Nucleus accumbens (tissue), 56 donors: ENCODE measurements around the gene FANCE.
"Not testable (repeated sequence)": the region's sequence is repeated elsewhere in the genome, so short reads cannot be mapped to it uniquely, and the experiment has no call there.

Experiments
- DNase-seq, 56 donors: peaks; one replicate each; lab custom pipeline; 2025; lab: John Stamatoyannopoulos, UW

Gene FANCE

GRCh38 chr6:35515939-35516338 lies 63.8 kb downstream of the FANCE start:
- not testable (repeated sequence) for DNase-seq
